Ectodermal cell (in vitro differentiated cells): ENCODE measurements around the gene NFKBIZ.
"Not testable (repeated sequence)": the region's sequence is repeated elsewhere in the genome, so short reads cannot be mapped to it uniquely, and the experiment has no call there.

Source experiments
- H3K27ac ChIP-seq: 2 replicates; pipeline ENCODE4 v1.7.0; 2013; ENCODE audit warnings: mild to moderate bottlenecking, low read depth, low read length; ENCODE audit not compliant: insufficient read depth, poor library complexity, severe bottlenecking
- H3K27me3 ChIP-seq: 2 replicates; pipeline ENCODE4 v1.7.0; 2013; ENCODE audit warnings: mild to moderate bottlenecking, low read length; ENCODE audit not compliant: insufficient read depth, control insufficient read depth, poor library complexity, severe bottlenecking
- H3K36me3 ChIP-seq: one replicate; pipeline ENCODE4 v1.7.0; 2013; ENCODE audit warnings: low read length; ENCODE audit not compliant: control insufficient read depth, insufficient read depth
- H3K4me1 ChIP-seq: one replicate; pipeline ENCODE4 v1.7.0; 2013; ENCODE audit warnings: low read length; ENCODE audit not compliant: control insufficient read depth, insufficient read depth
- H3K4me3 ChIP-seq: 2 replicates; pipeline ENCODE4 v1.7.0; 2013; ENCODE audit warnings: low read depth, low read length, control low read depth; ENCODE audit not compliant: insufficient read depth
- H3K9me3 ChIP-seq: 2 replicates; pipeline ENCODE4 v1.7.0; 2013; ENCODE audit warnings: mild to moderate bottlenecking, low read length, moderate library complexity; ENCODE audit not compliant: control insufficient read depth
- WGBS, 2 experiments: methylation state at CpG; one replicate each; pipeline ENCODE4 v1.1.7; 2013; ENCODE audit warnings: missing lambda C conversion rate in 2 of 2; 5-methylcytosine and 5-hydroxymethylcytosine counted together

Gene NFKBIZ

GRCh38 chr3:101892648-101893047 is 43.3 kb downstream of the NFKBIZ start:
- no peaks in the 10 kb centered on the region for H3K27me3 ChIP-seq
- WGBS, 2 experiments, result 100% methylated on average over 1 of the region's 1 CpG
- no peak overlapping the region for H3K27ac ChIP-seq
- H3K4me3 ChIP-seq, result no peak overlapping the region
- H3K9me3 ChIP-seq, result peaks cover 3% of the 10 kb centered on the region
- H3K4me1 ChIP-seq, result no peaks in the 10 kb centered on the region
- H3K36me3 ChIP-seq, result no peaks in the 10 kb centered on the region

- Histone ChIP-seq H3K9me3 (peaks cover 3% of the 10 kb centered on the region), H3K4me3 (no peak overlapping the region), H3K36me3 (no peaks in the 10 kb centered on the region), H3K27me3 (no peaks in the 10 kb centered on the region), H3K4me1 (no peaks in the 10 kb centered on the region), H3K27ac (no peak overlapping the region)
- WGBS, 2 experiments, result 90 to 95% methylated on average over 2 of the region's 2 CpGs
Observed at GRCh38 chr3:101896083-101896757, 46.9 kb downstream of the NFKBIZ start.

GRCh38 chr3:101897013-101897412 is 47.7 kb downstream of the NFKBIZ start:
- H3K36me3 ChIP-seq, result no peaks in the 10 kb centered on the region
- H3K27me3 ChIP-seq, result no peaks in the 10 kb centered on the region
- H3K4me1 ChIP-seq, result no peaks in the 10 kb centered on the region
- peaks cover 3% of the 10 kb centered on the region for H3K9me3 ChIP-seq
- H3K4me3 ChIP-seq, result no peak overlapping the region
- H3K27ac ChIP-seq, result no peak overlapping the region
- 88 to 98% methylated on average over 4 of the region's 5 CpGs for WGBS, 2 experiments

- H3K4me3 ChIP-seq, result no peak overlapping the region
- WGBS, 2 experiments, result 84% methylated on average over 2 of the region's 2 CpGs
- H3K36me3 ChIP-seq, result no peaks in the 10 kb centered on the region
- H3K27ac ChIP-seq, result no peak overlapping the region
- H3K27me3 ChIP-seq, result no peaks in the 10 kb centered on the region
- H3K9me3 ChIP-seq, result peaks cover 3% of the 10 kb centered on the region
- H3K4me1 ChIP-seq, result no peaks in the 10 kb centered on the region
Observed at GRCh38 chr3:101898039-101898438, 48.7 kb downstream of the NFKBIZ start.

GRCh38 chr3:101898752-101899169 is 49.4 kb downstream of the NFKBIZ start:
- Histone ChIP-seq H3K4me1 (no peaks in the 10 kb centered on the region), H3K27ac (no peak overlapping the region)

GRCh38 chr3:101900316-101900715 is 51.0 kb downstream of the NFKBIZ start:
- Histone ChIP-seq H3K36me3 (no peaks in the 10 kb centered on the region), H3K4me3 (no peak overlapping the region), H3K9me3 (peaks cover 3% of the 10 kb centered on the region), H3K27me3 (no peaks in the 10 kb centered on the region), H3K4me1 (no peaks in the 10 kb centered on the region), H3K27ac (no peak overlapping the region)
- 100% methylated on average over 1 of the region's 1 CpG for WGBS, 2 experiments

More at GRCh38 chr3:101898752-101899169, 49.4 kb downstream of the NFKBIZ start:
- Histone ChIP-seq H3K27me3 (no peaks in the 10 kb centered on the region), H3K9me3 (peaks cover 3% of the 10 kb centered on the region), H3K4me3 (no peak overlapping the region), H3K36me3 (no peaks in the 10 kb centered on the region)
- WGBS, 2 experiments, result 67 to 89% methylated on average over 1 to 5 of the region's 5 CpGs

GRCh38 chr3:101900736-101901135 is 51.4 kb downstream of the NFKBIZ start:
- no peaks in the 10 kb centered on the region for H3K27me3 ChIP-seq
- H3K27ac ChIP-seq, result no peak overlapping the region
- no peaks in the 10 kb centered on the region for H3K36me3 ChIP-seq
- H3K4me1 ChIP-seq, result no peaks in the 10 kb centered on the region
- H3K9me3 ChIP-seq, result peaks cover 3% of the 10 kb centered on the region
- 91 to 92% methylated on average over 2 of the region's 2 CpGs for WGBS, 2 experiments
- no peak overlapping the region for H3K4me3 ChIP-seq

- WGBS, 2 experiments, result 90 to 100% methylated on average over 1 of the region's 1 CpG
- Histone ChIP-seq H3K4me1 (no peaks in the 10 kb centered on the region), H3K27me3 (no peaks in the 10 kb centered on the region), H3K4me3 (no peak overlapping the region), H3K9me3 (no peaks in the 10 kb centered on the region), H3K27ac (no peak overlapping the region), H3K36me3 (no peaks in the 10 kb centered on the region)
Observed at GRCh38 chr3:101902041-101902440, 52.7 kb downstream of the NFKBIZ start.

GRCh38 chr3:101903451-101903871 is 54.1 kb downstream of the NFKBIZ start:
- H3K27me3 ChIP-seq, result no peaks in the 10 kb centered on the region

GRCh38 chr3:101905573-101905972 is 56.3 kb downstream of the NFKBIZ start:
- not testable (repeated sequence) for H3K27ac ChIP-seq, H3K4me1 ChIP-seq, H3K36me3 ChIP-seq, H3K27me3 ChIP-seq, H3K9me3 ChIP-seq, H3K4me3 ChIP-seq
- WGBS, 2 experiments, result 83 to 90% methylated on average over 1 of the region's 1 CpG

More at GRCh38 chr3:101903451-101903871, 54.1 kb downstream of the NFKBIZ start:
- H3K4me1 ChIP-seq, result no peaks in the 10 kb centered on the region
- no peaks in the 10 kb centered on the region for H3K36me3 ChIP-seq
- H3K27ac ChIP-seq, result no peak overlapping the region
- no peaks in the 10 kb centered on the region for H3K9me3 ChIP-seq
- WGBS, 2 experiments, result 93 to 99% methylated on average over 3 of the region's 3 CpGs
- H3K4me3 ChIP-seq, result no peak overlapping the region
